IMR-90 (cell line): ENCODE measurements around the gene DPEP3. TPM values are rescaled to one million over a fixed set of nuclear protein-coding genes. Genes with fewer than 3 reads are reported as not detected.

Experiments used
- ATAC-seq: fragments of 200-7000 bp; cut with Tn5 transposase; 2 replicates; pipeline ENCODE4 v1.9.1; 2020; ENCODE audit warnings: low read depth, mild to moderate bottlenecking, moderate library complexity
- BruUV-seq: library from RNA; stranded (reverse); fragments of 400-500 nt; replicated peaks from 2 replicates; lab custom pipeline; 2021; lab: Mats Ljungman, UMichigan
- CTCF ChIA-PET: fragments of 300-600 bp; formaldehyde crosslinking; extraction: SDS; loops from one replicate; lab custom pipeline; 2021; ENCODE audit warnings: antibody characterized with exemption; lab: Yijun Ruan, JAX
- POLR2A ChIA-PET: fragments of 300-600 bp; sonication (Branson Sonifier 250); formaldehyde crosslinking; loops from one replicate; lab custom pipeline; 2022; ENCODE audit warnings: antibody characterized with exemption; ENCODE audit not compliant: unreplicated experiment; lab: Charles Lee
- DNase-seq: peaks from one replicate; pipeline ENCODE4 v3.0.0; 2013
- H2AFZ ChIP-seq: replicated peaks from 2 replicates; pipeline ENCODE3; 2013; ENCODE audit warnings: low read length, mild to moderate bottlenecking; ENCODE audit not compliant: poor library complexity
- H2AK5ac ChIP-seq: 2 replicates; pipeline ENCODE4 v1.6.1; 2013; ENCODE audit warnings: low read depth, low read length, inconsistent platforms
- H2AK9ac ChIP-seq: replicated peaks from 2 replicates; pipeline ENCODE3; 2013; ENCODE audit warnings: mild to moderate bottlenecking, low read depth, low read length, moderate library complexity; ENCODE audit not compliant: poor library complexity
- H2BK120ac ChIP-seq: 2 replicates; pipeline ENCODE4 v1.6.1; 2013; ENCODE audit warnings: low read depth, low read length, inconsistent platforms
- H2BK15ac ChIP-seq: 3 replicates; pipeline ENCODE4 v1.6.1; 2013; ENCODE audit warnings: low read depth, low read length, inconsistent platforms
- H2BK20ac ChIP-seq: 2 replicates; pipeline ENCODE4 v1.6.1; 2013; ENCODE audit warnings: low read depth, mild to moderate bottlenecking, inconsistent platforms, low read length, moderate library complexity
- H2BK5ac ChIP-seq: 2 replicates; pipeline ENCODE4 v1.6.1; 2013; ENCODE audit warnings: mild to moderate bottlenecking, low read depth, low read length, inconsistent platforms; ENCODE audit not compliant: poor library complexity, severe bottlenecking
- H3K14ac ChIP-seq: replicated peaks from 2 replicates; pipeline ENCODE4 v1.6.1; 2013; ENCODE audit warnings: low read depth, low read length, inconsistent platforms
- H3K18ac ChIP-seq: 2 replicates; pipeline ENCODE4 v1.6.1; 2013; ENCODE audit warnings: low read depth, low read length, control low read depth
- H3K23ac ChIP-seq: 2 replicates; pipeline ENCODE4 v1.6.1; 2013; ENCODE audit warnings: low read depth, low read length, inconsistent platforms
- H3K27ac ChIP-seq: 2 replicates; pipeline ENCODE4 v1.5.1; 2013; ENCODE audit warnings: mild to moderate bottlenecking, control low read depth, low read length; ENCODE audit not compliant: insufficient read depth
- H3K27me3 ChIP-seq: 2 replicates; pipeline ENCODE4 v1.6.1; 2013; ENCODE audit warnings: low read length; ENCODE audit not compliant: control insufficient read depth, insufficient read depth
- H3K36me3 ChIP-seq: 2 replicates; pipeline ENCODE4 v1.6.1; 2013; ENCODE audit warnings: low read length, mixed read lengths; ENCODE audit not compliant: control insufficient read depth, insufficient read depth
- H3K4ac ChIP-seq: 2 replicates; pipeline ENCODE4 v1.6.1; 2013; ENCODE audit warnings: low read depth, low read length, inconsistent platforms
- H3K4me1 ChIP-seq: 2 replicates; pipeline ENCODE4 v1.6.1; 2013; ENCODE audit warnings: low read length, mixed read lengths; ENCODE audit not compliant: control insufficient read depth, insufficient read depth
- H3K4me2 ChIP-seq: 2 replicates; pipeline ENCODE4 v1.6.1; 2013; ENCODE audit warnings: low read depth, mild to moderate bottlenecking, control low read depth, low read length, moderate library complexity
- H3K4me3 ChIP-seq: 2 replicates; pipeline ENCODE4 v1.5.1; 2013; ENCODE audit warnings: low read depth, mild to moderate bottlenecking, control low read depth, low read length, moderate library complexity; ENCODE audit not compliant: insufficient read depth
- H3K56ac ChIP-seq: 2 replicates; pipeline ENCODE4 v1.6.1; 2013; ENCODE audit warnings: low read length, inconsistent platforms; ENCODE audit not compliant: insufficient read depth; ENCODE audit errors: extremely low read depth
- H3K79me1 ChIP-seq, 2 experiments: 2 replicates each; pipeline ENCODE4 v1.6.1; 2013; ENCODE audit warnings: low read length in 2 of 2, inconsistent platforms in 1 of 2, low read depth in 1 of 2
- H3K9ac ChIP-seq: 2 replicates; pipeline ENCODE4 v1.6.1; 2013; ENCODE audit warnings: low read depth, low read length, control low read depth
- H3K9me1 ChIP-seq: 2 replicates; pipeline ENCODE4 v1.6.1; 2013; ENCODE audit warnings: low read length, inconsistent platforms; ENCODE audit not compliant: insufficient read depth
- H3K9me3 ChIP-seq: 2 replicates; pipeline ENCODE4 v1.6.1; 2013; ENCODE audit warnings: low read length; ENCODE audit not compliant: control insufficient read depth, insufficient read depth
- H4K20me1 ChIP-seq: 2 replicates; pipeline ENCODE4 v1.6.1; 2013; ENCODE audit warnings: low read length, inconsistent platforms; ENCODE audit not compliant: insufficient read depth
- H4K5ac ChIP-seq: 2 replicates; pipeline ENCODE4 v1.6.1; 2013; ENCODE audit warnings: mild to moderate bottlenecking, low read depth, low read length, control low read depth
- H4K8ac ChIP-seq, 2 experiments: 2 replicates each; pipeline ENCODE4 v1.6.1; 2013; ENCODE audit warnings: low read depth in 2 of 2, low read length in 2 of 2, control low read depth in 1 of 2, inconsistent platforms in 1 of 2
- H4K91ac ChIP-seq: 2 replicates; pipeline ENCODE4 v1.6.1; 2013; ENCODE audit warnings: low read depth, low read length, inconsistent platforms; ENCODE audit not compliant: insufficient read depth
- BHLHE40 ChIP-seq: fragments of 150-350 bp; IDR thresholded peaks from 2 replicates; pipeline ENCODE4 v1.6.1; 2016; ENCODE audit warnings: mild to moderate bottlenecking, low read depth, low read length
- CEBPB ChIP-seq: IDR thresholded peaks from 2 replicates; pipeline ENCODE4 v1.6.1; 2012; ENCODE audit warnings: low read depth, low read length, improper control_type of control experiment
- CHD1 ChIP-seq: IDR thresholded peaks from 2 replicates; pipeline ENCODE4 v1.6.1; 2012; ENCODE audit warnings: low read depth, low read length, improper control_type of control experiment
- ELK1 ChIP-seq: fragments of 150-350 bp; IDR thresholded peaks from 2 replicates; pipeline ENCODE4 v1.6.1; 2016; ENCODE audit warnings: low read depth, mild to moderate bottlenecking, low read length, moderate library complexity, borderline replicate concordance
- FOS ChIP-seq: fragments of 150-350 bp; IDR thresholded peaks from 2 replicates; pipeline ENCODE4 v1.6.1; 2016; ENCODE audit warnings: low read depth, low read length
- MAFK ChIP-seq: IDR thresholded peaks from 2 replicates; pipeline ENCODE4 v1.6.1; 2012; ENCODE audit warnings: low read depth, low read length, improper control_type of control experiment
- MAZ ChIP-seq: IDR thresholded peaks from 2 replicates; pipeline ENCODE4 v1.6.1; 2012; ENCODE audit warnings: low read depth, mild to moderate bottlenecking, low read length, improper control_type of control experiment, moderate library complexity, borderline replicate concordance
- MXI1 ChIP-seq: IDR thresholded peaks from 2 replicates; pipeline ENCODE4 v1.6.1; 2012; ENCODE audit warnings: low read depth, mild to moderate bottlenecking, low read length, moderate library complexity, borderline replicate concordance
- POLR2A ChIP-seq: IDR thresholded peaks from 2 replicates; pipeline ENCODE4 v1.6.1; 2012; ENCODE audit warnings: mild to moderate bottlenecking, low read depth, low read length
- RAD21 ChIP-seq: IDR thresholded peaks from 2 replicates; pipeline ENCODE4 v1.6.1; 2012; ENCODE audit warnings: low read length, improper control_type of control experiment
- RCOR1 ChIP-seq: IDR thresholded peaks from 2 replicates; pipeline ENCODE4 v1.6.1; 2012; ENCODE audit warnings: mild to moderate bottlenecking, low read length, improper control_type of control experiment; ENCODE audit not compliant: insufficient replicate concordance
- RFX5 ChIP-seq: IDR thresholded peaks from 2 replicates; pipeline ENCODE4 v1.8.0; 2012; ENCODE audit warnings: low read depth, mild to moderate bottlenecking, low read length, moderate library complexity
- USF2 ChIP-seq: fragments of 150-350 bp; IDR thresholded peaks from 2 replicates; pipeline ENCODE4 v1.6.1; 2017; ENCODE audit warnings: mild to moderate bottlenecking, antibody characterized with exemption, low read length, low read depth
- WGBS, 2 experiments: methylation state at CpG; one replicate each; pipeline versions ENCODE4 v1.1.5 to v1.1.7; 2013; ENCODE audit warnings: missing lambda C conversion rate in 2 of 2; ENCODE audit not compliant: insufficient read length in 1 of 2; ENCODE audit errors: extremely low coverage in 2 of 2; 5-methylcytosine and 5-hydroxymethylcytosine counted together
- dilution Hi-C: fragments of 300-500 bp; cut with HindIII; formaldehyde crosslinking; loops from one replicate; pipeline ENCODE4 v1.14.3; 2018; ENCODE audit warnings: low sequenced_read_pairs; ENCODE audit not compliant: unreplicated experiment
- in situ Hi-C: fragments of 300-500 bp; cut with MboI; formaldehyde crosslinking; loops from 3 replicates; pipeline ENCODE4 v1.14.3; 2019; ENCODE audit warnings: low sequenced_read_pairs, inconsistent platforms, mixed read lengths
- intact Hi-C: fragments of 100-400 bp; cut with micrococcal nuclease; formaldehyde crosslinking; loops from 2 replicates; pipeline ENCODE4 v1.10.0; 2022
- polyA plus RNA-seq, 3 experiments: library from polyadenylated mRNA; depleted of rRNA; stranded (reverse); fragments of >200 nt; gene quantifications; 2 replicates each; pipeline ENCODE4 v1.2.3, GENCODE V29; 2012; ENCODE audit warnings: low replicate concordance in 1 of 3
- total RNA-seq: library from RNA; depleted of rRNA; stranded (reverse); fragments of >200 nt; gene quantifications from 2 replicates; pipeline ENCODE4 v1.2.3, GENCODE V29; 2012

DPEP3 gene
- total and polyA plus RNA-seq, 2 of the 4 experiments (the other 2 are of a cell fraction), result not detected

- Histone ChIP-seq H2BK15ac (no peak overlapping the region), H3K4me3 (no peak overlapping the region), H3K4me1 (peaks cover 9% of the 10 kb centered on the region), H3K27me3 (no peaks in the 10 kb centered on the region), H4K20me1 (no peaks in the 10 kb centered on the region; the same call in 1 of the 2 replicates), H3K14ac (no peak overlapping the region), H3K79me1 (no peaks in the 10 kb centered on the region), H2BK5ac (no peak overlapping the region), H3K9me3 (no peaks in the 10 kb centered on the region), H3K9ac (no peak overlapping the region), H3K36me3 (no peaks in the 10 kb centered on the region), H4K8ac (no peak overlapping the region), H3K23ac (no peak overlapping the region), H4K5ac (no peak overlapping the region), H3K9me1 (peaks cover 14% of the 10 kb centered on the region), H3K4ac (no peak overlapping the region), H2BK120ac (no peak overlapping the region), H3K56ac (no peak overlapping the region), H3K4me2 (no peak overlapping the region), H4K91ac (no peak overlapping the region), H3K18ac (no peak overlapping the region), H2BK20ac (no peak overlapping the region), H3K27ac (no peak overlapping the region), H2AFZ (no peak overlapping the region), H2AK5ac (no peak overlapping the region), H2AK9ac (no peak overlapping the region)
- intact Hi-C loops (no loop called here), in situ Hi-C loops (no loop called here), dilution Hi-C loops (no loop called here)
- ATAC-seq (no peak), DNase-seq (no peak)
- TF ChIP-seq USF2 (no peak), BHLHE40 (no peak), POLR2A (no peak), MXI1 (no peak), MAZ (no peak), FOS (no peak), RAD21 (no peak), CHD1 (no peak), RCOR1 (no peak), RFX5 (no peak), MAFK (no peak), ELK1 (no peak), CEBPB (no peak)
- ChIA-PET CTCF (interaction anchor here (0.7 kb wide), 1 partner anchor 68 kb away, joined by 3 read pairs; no protein-coding TSS in a partner anchor), POLR2A (no interaction called here)
- no TSS peak for BruUV-seq
- no CpG with 5 or more reads among the region's 5 CpGs for WGBS, 2 experiments
These were observed 16.4 kb upstream of the DPEP3 start for GRCh38 chr16:67996666-67997065.
